ENCODE results near the gene NFKBIL1.

- TF ChIP-seq POLR2A (IDR thresholded peaks at IDR 0.05; ENCODE audit: low read depth, low read length), result no peak
- no peak for TF ChIP-seq SPI1 (IDR thresholded peaks at IDR 0.05; ENCODE audit: low read depth, low read length)
- no peak for TF ChIP-seq POLR2AphosphoS5 (IDR thresholded peaks at IDR 0.05; ENCODE audit: low read depth, low read length)
- TF ChIP-seq PAX5 (IDR thresholded peaks at IDR 0.05; ENCODE audit: insufficient read depth, low read length, severe bottlenecking), result no peak
- no peak for TF ChIP-seq TAF1 (IDR thresholded peaks at IDR 0.05; ENCODE audit: low read depth, low read length)
- TF ChIP-seq POU2F2 (IDR thresholded peaks at IDR 0.05; ENCODE audit: low read depth, low read length), result no peak
Measured at GRCh38 chr6:31580438-31580740, 33.0 kb downstream of the NFKBIL1 start.

Data from GM12891 (cell line).